GM10847 (cell line): ENCODE data around the gene CDC42BPG.

ENCODE experiments used
- POLR2A ChIP-seq: IDR thresholded peaks from 2 replicates; pipeline ENCODE4 v1.6.1; 2011; ENCODE audit not compliant: insufficient read length; ENCODE audit errors: extremely low read depth

Gene CDC42BPG

DNA sequence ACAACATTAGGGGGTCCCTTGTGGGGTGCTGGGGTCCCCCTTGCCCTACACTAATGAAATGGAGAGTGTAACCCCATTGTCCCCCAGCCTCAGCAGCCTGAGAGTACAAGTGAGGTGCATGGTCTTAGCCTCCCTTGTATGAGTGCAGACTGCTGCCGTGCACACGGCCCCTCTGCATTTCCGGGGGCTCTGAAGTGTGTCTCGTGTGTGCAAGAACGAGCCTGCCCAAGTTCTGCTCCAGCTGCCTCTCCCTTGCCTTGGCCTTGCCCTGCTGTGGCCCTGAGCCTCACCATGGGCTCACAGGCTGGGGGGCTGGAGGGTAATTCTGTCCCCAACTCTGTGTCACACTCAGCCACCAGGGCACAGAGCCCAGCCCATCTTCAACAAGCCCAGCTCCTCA is 39.1 kb upstream of the CDC42BPG start:
- no peak for TF ChIP-seq POLR2A

DNA sequence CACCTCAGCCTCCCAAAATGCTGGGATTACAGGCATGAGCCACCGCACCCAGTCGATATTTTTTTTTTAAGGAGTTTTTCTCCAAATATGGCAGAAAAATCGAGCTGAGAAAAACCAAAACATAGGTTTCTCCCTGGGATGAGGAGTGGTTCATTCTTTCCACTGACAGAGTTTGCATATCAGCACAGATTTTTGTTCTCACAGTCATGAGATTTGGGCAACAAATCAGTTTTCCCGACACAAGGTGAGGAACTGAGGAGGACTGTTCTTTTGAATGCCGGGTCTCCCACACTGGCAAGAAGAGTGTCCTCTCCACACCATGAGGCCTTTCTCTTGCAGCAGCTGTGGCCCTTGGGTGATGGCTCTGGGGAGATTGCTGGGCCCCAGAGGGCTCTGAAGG is 37.8 kb upstream of the CDC42BPG start:
- no peak for TF ChIP-seq POLR2A

DNA sequence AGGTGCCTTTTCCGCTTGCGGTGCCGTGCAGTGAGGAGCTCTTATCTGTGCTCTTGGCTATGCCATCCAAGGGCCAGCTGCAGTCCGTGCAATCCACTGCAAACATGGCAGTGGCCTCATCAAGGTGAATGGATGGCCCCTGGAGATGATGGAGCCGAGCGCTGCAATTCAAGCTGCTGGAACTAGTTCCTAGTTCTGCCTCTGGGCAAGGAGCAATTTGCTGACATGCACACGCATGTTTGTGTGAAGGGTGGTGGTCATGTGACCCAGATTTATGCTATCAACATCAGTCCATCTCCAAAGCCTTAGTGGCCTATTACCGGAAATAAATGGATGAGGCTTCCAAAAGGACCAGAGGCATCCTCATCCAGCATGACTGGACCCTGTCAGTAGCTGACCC is 37.0 kb upstream of the CDC42BPG start:
- TF ChIP-seq POLR2A: no peak

DNA sequence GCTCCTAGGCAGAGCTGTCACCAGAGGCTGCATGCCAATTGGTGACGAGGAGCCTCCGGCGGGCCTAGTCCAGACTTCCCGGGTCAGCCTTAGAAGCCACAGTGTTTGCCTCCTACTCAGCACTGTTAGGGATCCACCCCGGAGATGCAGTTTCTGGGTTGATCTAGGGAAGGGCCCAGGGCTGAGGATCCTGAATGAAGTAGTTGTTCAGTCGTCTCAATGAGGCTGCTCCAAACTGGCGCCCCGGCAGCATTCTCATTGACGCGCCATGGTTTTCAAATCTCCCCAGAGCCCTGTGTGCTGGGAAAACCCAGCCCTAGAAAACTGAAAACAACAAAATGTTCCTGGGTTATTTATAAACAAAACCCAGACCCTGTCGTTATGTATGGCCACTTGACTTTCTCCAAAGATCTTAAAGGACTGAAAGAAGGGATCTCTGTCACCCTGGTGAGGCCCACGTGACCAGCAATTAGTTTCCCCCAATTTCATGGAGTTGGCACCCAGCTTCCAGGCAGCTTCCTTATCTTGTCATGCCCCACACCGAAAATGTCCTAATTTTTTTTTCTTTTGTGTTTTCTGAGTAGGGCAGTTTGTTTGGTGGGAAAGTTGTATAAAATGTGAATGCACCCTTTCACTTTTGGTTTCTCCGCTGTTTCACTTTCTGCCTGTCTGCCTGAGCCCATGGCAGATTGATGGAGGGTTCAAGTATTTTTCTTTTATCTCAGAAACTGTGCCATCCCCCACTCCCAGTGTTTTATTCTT is 36.0 kb upstream of the CDC42BPG start:
- no peak for TF ChIP-seq POLR2A

DNA sequence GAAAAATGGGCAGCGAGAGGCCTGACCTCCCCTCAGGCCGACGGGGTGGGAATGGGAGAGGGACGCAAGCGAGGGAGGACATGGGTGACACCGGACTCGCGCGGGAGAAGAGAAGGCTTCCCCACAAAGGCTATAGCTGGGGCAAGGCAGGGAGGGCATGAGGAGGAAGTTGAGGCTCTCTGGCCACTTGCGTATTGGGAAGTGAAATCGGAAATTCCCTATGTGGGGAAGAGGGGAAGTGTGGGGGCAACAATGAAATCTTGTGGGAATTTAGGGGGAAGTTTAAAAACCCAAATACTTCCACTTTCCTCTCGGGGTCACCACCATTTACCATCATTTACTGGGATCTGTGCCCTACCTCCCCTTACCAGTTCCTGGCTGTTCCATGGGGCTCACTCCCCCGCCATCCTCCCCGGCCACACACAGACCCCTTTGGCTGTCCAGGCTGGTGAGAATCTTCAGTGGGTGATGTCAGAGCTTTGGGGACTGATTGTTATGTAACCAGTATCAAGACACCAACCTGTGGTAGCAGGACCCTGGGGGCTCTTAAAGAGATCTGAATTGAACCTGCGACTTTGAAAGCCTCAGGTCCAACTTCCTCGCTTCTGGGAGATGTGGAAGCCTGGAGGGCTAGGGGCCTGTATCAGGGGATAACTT is 34.9 kb upstream of the CDC42BPG start:
- no peak for TF ChIP-seq POLR2A

DNA sequence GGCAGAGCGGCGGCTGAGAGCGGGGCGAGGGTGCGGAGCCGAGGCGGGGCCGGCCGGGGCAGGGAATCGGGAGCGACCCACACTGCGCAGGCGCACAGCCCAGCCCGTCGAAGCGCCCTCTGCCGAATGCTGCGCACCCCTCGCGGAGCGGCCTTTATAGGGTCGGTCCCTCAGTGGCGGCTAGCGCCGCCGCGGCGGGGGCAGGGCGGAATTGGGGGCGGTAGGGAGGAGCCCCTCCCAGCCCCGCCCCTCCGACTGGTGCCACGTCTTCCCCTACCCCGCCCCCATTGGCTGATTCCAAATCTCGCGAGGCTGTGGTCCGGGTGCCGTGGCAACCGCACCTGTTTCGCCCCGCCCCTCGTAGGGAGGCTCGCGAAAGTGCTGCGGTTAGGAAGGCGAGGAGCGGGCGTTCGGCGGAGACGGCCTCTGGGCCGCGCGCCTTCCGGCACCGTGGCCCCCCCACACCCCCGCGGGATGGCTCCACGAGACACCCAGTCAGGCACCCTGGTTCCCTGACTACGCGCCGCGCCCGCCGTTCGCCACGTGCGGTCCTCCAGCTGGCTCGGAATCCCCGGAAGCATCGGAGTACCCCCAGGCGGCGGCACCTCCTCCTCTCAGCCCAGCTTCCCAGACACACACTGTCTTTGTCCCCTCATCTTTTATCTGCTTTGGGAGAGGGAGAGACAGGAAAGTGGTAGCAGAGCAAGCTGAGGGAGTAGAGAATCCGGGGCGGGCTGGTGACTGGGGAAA is 34.2 kb upstream of the CDC42BPG start, which contains the start of gene EHD1:
Gene EHD1 (minus strand): TSS at position 128 of the 750 bp plus-strand sequence. CDS start 157 bp downstream, outside the sequence.
- peak; percentile 99 for TF ChIP-seq POLR2A

DNA sequence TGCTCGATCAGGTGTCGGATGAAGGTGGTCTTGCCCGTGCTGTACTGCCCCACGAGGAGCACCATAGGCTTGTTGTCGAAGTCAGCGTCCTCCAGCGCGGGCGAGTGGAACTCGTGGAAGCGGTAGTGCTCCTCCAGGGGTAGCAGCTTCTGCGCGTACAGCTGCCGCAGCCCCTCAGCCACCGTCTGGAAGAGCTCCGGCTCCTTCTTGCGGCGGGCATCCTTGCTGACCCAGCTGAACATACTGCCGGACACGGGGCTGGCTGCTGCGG is 33.7 kb upstream of the CDC42BPG start:
- no peak for TF ChIP-seq POLR2A

DNA sequence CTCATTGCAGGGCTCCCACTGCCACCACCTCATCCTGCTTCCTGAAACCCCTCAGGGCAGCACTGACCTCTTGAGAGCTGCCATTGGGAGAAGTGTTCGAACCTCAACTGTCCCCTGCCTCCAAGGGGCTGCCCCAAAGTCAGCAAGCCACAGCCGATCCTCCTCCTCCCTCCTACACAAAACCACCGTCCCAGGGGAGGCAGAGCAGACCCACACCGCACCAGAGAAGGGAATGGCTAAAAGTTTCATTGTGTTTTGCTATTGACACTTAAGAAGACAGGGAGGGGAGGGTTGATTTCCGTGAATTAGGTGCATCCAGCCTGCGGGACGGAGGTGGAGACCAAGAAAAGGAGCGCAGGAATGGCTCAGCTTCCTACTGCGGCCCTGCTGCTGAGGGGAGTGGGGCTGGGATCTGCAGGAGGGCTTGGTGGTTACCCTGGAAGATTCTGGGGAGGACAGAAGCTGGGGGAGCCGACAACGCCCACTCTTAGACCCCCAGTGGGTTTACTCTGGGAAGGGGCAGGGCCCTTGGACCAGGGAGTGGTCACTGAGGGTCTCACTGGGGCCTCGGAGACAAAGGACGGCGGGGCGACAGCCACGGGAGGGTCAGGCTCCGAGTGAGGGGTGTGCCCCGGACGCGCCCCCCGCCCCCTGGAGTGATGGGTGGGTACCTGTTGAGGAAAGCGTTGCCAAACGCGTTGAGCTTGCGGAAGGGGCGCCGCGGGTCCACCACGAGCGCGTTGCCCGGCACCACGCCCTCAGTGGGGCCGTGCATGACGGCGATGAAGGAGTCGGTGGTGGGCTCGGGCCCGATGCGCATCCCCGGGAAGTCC is 33.2 kb upstream of the CDC42BPG start:
- TF ChIP-seq POLR2A: no peak

DNA sequence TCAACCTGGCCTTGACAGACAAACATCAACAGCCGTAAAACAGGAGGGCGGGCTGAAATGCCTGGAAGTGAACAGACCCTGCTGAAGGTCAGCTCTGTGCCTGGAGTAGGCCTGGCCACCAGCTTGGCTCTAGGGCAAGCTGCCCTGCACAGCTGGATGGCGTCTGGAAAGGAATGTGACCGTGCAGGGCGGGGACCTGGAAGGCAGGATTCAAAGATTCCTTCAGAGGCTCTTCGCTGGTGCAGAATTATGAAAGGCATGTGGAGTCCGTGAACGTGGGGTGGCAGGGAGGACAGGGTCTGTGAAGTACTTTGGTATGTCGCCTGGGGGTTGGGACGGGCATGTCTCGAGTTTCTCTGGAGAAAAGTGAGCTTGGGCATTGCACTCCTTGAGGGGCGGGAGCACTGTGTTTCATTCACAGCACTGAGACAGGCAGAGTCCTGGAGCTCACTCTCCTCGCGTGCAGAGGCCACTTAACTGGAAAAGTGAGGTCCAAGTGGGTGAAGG is 32.4 kb upstream of the CDC42BPG start:
- TF ChIP-seq POLR2A: no peak

DNA sequence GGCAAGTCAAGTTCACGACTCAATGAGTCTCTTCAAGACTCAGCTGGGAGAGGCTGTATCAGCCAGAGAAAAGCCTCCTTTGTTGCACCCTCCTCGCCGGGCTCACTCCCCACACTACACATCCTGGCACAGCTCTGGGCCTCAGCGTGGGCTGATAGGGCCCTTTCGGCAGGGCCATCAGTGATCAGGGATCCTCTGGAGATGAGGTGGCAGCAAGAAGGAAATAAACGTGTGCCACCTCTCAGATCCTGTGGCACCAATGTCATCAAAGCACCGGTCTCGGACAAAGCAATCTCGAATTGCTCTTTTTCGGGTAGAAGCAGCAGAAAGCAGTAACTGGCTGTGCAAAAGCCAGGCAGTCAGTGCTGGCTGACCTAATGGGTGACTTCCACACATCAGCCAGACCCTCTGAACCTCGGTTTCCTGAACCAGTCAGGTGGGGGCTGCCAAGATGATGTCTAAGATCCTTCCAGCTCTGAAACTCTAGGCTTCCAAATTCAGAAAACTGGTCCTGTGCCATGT is 31.8 kb upstream of the CDC42BPG start:
- TF ChIP-seq POLR2A: no peak

DNA sequence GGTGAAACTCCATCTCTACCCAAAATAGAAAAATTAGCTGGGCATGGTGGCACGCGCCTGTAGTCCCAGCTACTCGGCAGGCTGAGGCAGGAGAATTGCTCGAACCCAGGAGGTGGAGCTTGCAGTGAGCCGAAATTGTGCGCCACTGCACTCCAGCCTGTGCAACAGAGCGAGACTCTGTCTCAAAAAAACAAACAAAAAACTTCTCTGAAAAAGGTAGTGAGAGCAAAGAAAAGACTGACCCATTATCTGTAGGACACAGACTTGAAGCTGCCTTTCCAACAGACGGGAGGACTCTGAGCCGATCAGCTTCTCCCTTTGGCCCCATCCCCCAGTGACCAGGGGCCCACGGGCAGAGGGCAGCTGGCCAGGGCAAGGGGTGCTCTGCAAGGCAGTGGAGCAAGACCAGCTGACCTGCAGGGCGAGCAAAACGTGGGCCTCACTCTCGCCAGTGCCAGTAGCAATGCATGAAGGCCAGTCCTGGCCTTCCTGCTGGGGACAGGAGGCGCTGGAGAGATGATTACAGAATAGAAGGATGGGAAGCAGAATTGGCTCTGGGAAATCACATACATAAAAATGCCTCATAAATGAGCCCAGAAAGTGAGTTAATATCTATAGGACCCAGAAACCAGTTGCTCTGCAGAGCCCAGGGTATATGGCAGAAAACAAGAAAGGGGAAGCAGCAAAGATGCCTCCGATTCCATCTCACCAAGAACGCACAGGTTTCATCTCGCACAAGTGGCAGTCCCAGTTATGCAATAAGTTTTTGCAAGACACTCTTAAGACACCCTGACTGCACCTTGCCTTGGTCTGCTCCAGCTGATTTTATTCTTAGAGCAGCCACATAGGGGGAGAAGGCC is 31.1 kb upstream of the CDC42BPG start:
- TF ChIP-seq POLR2A: no peak

DNA sequence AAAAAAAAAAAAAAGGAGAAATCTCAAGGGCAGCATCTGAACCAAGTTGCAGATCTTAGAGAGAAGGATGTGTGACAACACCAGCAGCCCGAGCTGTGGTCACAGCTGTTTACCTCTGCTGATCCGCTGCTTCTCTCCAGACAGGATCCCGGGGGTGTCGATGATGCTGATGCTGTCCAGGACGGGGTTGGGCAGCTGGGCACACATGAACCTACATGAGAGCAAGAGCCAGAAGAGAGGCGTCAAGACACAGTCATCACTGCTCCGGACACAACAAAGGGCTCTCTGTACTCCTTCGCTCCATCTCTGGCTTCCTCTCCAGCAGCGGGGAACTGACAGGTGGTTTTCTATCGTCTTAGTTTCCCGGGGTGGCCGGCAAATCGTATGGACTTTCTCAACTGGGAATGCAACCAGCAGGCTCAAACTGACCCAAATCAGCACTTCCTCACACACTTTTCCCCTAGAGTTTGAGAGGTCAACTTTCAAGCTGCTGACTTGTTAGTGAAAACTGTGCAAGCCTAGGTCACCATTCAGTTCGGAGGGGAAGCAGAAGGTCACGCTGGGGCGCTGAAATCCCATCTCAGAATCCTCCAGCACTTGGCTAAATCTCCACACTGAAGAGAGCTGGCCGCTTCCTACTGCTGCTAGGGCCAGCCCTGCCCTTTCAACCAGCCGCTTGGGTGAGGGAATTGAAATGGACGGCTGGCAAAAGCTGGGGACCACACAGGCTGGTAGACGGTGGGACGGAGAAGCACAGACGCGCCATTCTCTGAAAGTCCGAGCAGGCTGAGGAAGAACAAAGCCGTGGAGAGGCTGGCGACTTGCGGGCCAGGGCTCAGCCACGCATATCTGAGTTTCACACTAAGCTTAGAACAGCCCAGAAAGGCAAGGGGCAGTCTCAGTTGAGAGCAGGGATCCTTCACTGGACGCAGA is 30.1 kb upstream of the CDC42BPG start:
- TF ChIP-seq POLR2A: no peak

DNA sequence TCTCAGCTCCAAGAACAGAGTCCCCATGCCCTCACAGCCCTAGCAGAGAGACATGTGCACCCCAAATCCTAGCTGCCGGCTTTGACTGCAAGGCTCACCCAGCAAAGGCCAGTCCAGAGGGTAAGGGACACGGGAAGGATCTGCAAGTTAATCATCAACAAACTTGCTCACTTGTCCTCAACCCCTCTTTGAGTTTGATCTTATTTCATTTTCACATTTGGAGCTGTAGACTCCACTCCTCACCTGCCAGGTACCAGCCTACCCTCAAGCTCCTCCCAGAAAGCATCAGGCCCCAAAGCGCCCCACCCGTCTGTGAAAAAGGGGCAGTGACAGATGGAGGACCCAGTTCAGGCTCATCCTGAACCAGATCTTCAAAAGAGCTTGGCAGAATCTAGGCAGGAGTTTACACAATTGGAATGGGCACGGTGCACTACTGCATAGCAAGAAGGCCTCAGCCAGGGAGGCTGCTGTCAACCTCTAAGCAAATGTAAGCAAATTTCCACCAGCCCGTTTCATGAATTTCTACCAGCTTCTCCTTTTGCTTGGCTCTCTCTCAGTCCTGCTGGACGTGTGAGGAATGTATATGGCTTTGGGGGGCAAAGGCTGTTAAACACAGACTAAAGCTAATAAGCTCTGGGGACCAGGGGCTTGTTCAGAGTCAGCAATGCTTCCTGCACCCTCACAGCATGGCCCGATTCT is 28.5 kb upstream of the CDC42BPG start:
- no peak for TF ChIP-seq POLR2A

DNA sequence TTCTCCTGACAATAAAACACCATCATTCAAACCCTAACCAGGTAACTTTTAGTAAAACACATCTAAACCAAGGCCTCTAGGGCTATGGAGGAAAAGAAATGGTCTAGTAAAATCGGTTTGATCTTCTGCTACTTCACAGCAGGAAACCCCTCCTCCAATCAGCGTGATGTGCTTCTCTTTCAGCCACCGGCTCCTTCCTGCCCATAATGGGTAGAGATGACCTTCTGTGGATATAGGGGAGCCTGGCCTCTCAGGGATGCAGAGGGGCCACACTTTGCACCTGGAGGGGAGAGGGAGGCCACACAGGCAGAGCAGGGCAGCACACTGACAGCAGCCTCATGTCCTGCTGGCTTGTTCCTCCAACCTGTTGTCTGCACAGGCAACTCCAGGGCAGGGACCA is 27.0 kb upstream of the CDC42BPG start:
- TF ChIP-seq POLR2A: no peak
